Measurements from ENCODE around the gene CTAGE15.
"Not testable (repeated sequence)": the region's sequence is repeated elsewhere in the genome, so short reads cannot be mapped to it uniquely, and the experiment has no call there.

The CTAGE15 gene

GRCh38 chr7:143571501-143571900 lies at the start of gene CTAGE15:
Gene CTAGE15, plus strand, starts transcription at chr7:143571801. Its CDS starts 17 bp downstream, at chr7:143571818.
- not testable (repeated sequence) for H3K4me3 ChIP-seq (ENCODE audit: low read depth, low read length)

GRCh38 chr7:143522309-143522916 lies 49.2 kb upstream of the CTAGE15 start:
- H3K4me3 ChIP-seq (ENCODE audit: low read depth, low read length): not testable (repeated sequence)

- H3K4me3 ChIP-seq (ENCODE audit: low read depth, low read length): not testable (repeated sequence)
Measured at GRCh38 chr7:143531169-143531926, 40.3 kb upstream of the CTAGE15 start.

- H3K4me3 ChIP-seq (ENCODE audit: low read depth, low read length): not testable (repeated sequence)
Measured at GRCh38 chr7:143531932-143532331, 39.7 kb upstream of the CTAGE15 start.

GRCh38 chr7:143533213-143533839 lies 38.3 kb upstream of the CTAGE15 start:
- H3K4me3 ChIP-seq (ENCODE audit: low read depth, low read length): not testable (repeated sequence)

GRCh38 chr7:143536443-143536842 lies 35.2 kb upstream of the CTAGE15 start:
- not testable (repeated sequence) for H3K4me3 ChIP-seq (ENCODE audit: low read depth, low read length)

GRCh38 chr7:143543288-143544038 lies 28.1 kb upstream of the CTAGE15 start:
- H3K4me3 ChIP-seq (ENCODE audit: low read depth, low read length): not testable (repeated sequence)

GRCh38 chr7:143555968-143556367 lies 15.6 kb upstream of the CTAGE15 start:
- H3K4me3 ChIP-seq (ENCODE audit: low read depth, low read length): not testable (repeated sequence)

GRCh38 chr7:143563306-143563705 lies 8.3 kb upstream of the CTAGE15 start:
- H3K4me3 ChIP-seq (ENCODE audit: low read depth, low read length): not testable (repeated sequence)

- not testable (repeated sequence) for H3K4me3 ChIP-seq (ENCODE audit: low read depth, low read length)
Measured at GRCh38 chr7:143566001-143566400, 5.6 kb upstream of the CTAGE15 start.

- not testable (repeated sequence) for H3K4me3 ChIP-seq (ENCODE audit: low read depth, low read length)
Measured at GRCh38 chr7:143588183-143588582, 16.6 kb downstream of the CTAGE15 start.

- not testable (repeated sequence) for H3K4me3 ChIP-seq (ENCODE audit: low read depth, low read length)
Measured at GRCh38 chr7:143589897-143590296, 18.3 kb downstream of the CTAGE15 start.

GRCh38 chr7:143598086-143598485 lies 26.5 kb downstream of the CTAGE15 start:
- H3K4me3 ChIP-seq (ENCODE audit: low read depth, low read length): not testable (repeated sequence)

- not testable (repeated sequence) for H3K4me3 ChIP-seq (ENCODE audit: low read depth, low read length)
Measured at GRCh38 chr7:143603549-143603948, 31.9 kb downstream of the CTAGE15 start.

GRCh38 chr7:143606088-143606487 lies 34.5 kb downstream of the CTAGE15 start:
- H3K4me3 ChIP-seq (ENCODE audit: low read depth, low read length): not testable (repeated sequence)

GRCh38 chr7:143615545-143615944 lies 43.9 kb downstream of the CTAGE15 start:
- not testable (repeated sequence) for H3K4me3 ChIP-seq (ENCODE audit: low read depth, low read length)

- H3K4me3 ChIP-seq (ENCODE audit: low read depth, low read length): not testable (repeated sequence)
Measured at GRCh38 chr7:143617204-143617603, 45.6 kb downstream of the CTAGE15 start.

GRCh38 chr7:143620058-143620457 lies 48.5 kb downstream of the CTAGE15 start:
- H3K4me3 ChIP-seq (ENCODE audit: low read depth, low read length): not testable (repeated sequence)

GRCh38 chr7:143620646-143621045 lies 49.0 kb downstream of the CTAGE15 start, which contains the start of gene TCAF2:
Gene TCAF2, plus strand, starts transcription at chr7:143620974.
- not testable (repeated sequence) for H3K4me3 ChIP-seq (ENCODE audit: low read depth, low read length)

- not testable (repeated sequence) for H3K4me3 ChIP-seq (ENCODE audit: low read depth, low read length)
Measured at GRCh38 chr7:143621175-143621574, 49.6 kb downstream of the CTAGE15 start.

- H3K4me3 ChIP-seq (ENCODE audit: low read depth, low read length): not testable (repeated sequence)
Measured at GRCh38 chr7:143622130-143622529, 50.5 kb downstream of the CTAGE15 start.

All from iPS-11a (cell line).